Activated T-cell treated with anti-CD3 and anti-CD28 coated beads, Interleukin-2, amount 50 U/mL, for 72 hours (primary cell): Measurements from ENCODE around the gene RYR3. TPM values are rescaled to one million over a fixed set of nuclear protein-coding genes. Genes with fewer than 3 reads are reported as not detected.

Source experiments
- ATAC-seq, 2 donors: fragments of 150-1000 bp; cut with Tn5 transposase; replicated peaks in 1 of 2; 2 replicates each; pipeline ENCODE4 v1.10.0; 2021; ENCODE audit warnings: moderate library complexity in 2 of 2, mild to moderate bottlenecking in 1 of 2
- DNase-seq, 2 donors: peaks; one replicate each; pipeline ENCODE4 v3.0.0; 2021 to 2022; ENCODE audit warnings: mixed read lengths in 1 of 2
- H3K27ac Mint-ChIP-seq: one replicate; pipeline ENCODE4 v1.8.0; 2022; ENCODE audit warnings: mild to moderate bottlenecking, moderate library complexity, mixed read lengths
- H3K27me3 Mint-ChIP-seq: one replicate; pipeline ENCODE4 v1.8.0; 2022; ENCODE audit warnings: low read depth, mixed read lengths
- H3K36me3 Mint-ChIP-seq, 2 donors: one replicate each; pipeline ENCODE4 v1.8.0; 2022; ENCODE audit warnings: mixed read lengths in 2 of 2, mild to moderate bottlenecking in 1 of 2; ENCODE audit not compliant: insufficient read depth in 2 of 2
- H3K4me1 Mint-ChIP-seq: one replicate; pipeline ENCODE4 v1.8.0; 2022; ENCODE audit warnings: low read depth, mixed read lengths
- H3K4me3 Mint-ChIP-seq, 2 donors: one replicate each; pipeline ENCODE4 v1.8.0; 2022; ENCODE audit warnings: mild to moderate bottlenecking in 2 of 2, mixed read lengths in 2 of 2, moderate library complexity in 2 of 2
- H3K9me3 Mint-ChIP-seq, 2 donors: one replicate each; pipeline ENCODE4 v1.8.0; 2022; ENCODE audit warnings: mixed read lengths in 2 of 2
- total RNA-seq, 2 donors: library from RNA; stranded (reverse); gene quantifications; one replicate each; pipeline ENCODE4 v1.2.3, GENCODE V29; 2022

Gene RYR3
- total RNA-seq, 2 donors from 2014 or later: not detected

GRCh38 chr15:33902043-33902442, 591.3 kb downstream of the RYR3 start:
- H3K4me3 Mint-ChIP-seq: no peak overlapping the region
- peaks cover 0 to 4% of the 10 kb centered on the region in 2 donors for H3K9me3 Mint-ChIP-seq
- peaks cover 15% of the 10 kb centered on the region for H3K4me1 Mint-ChIP-seq
- ATAC-seq (no peak), DNase-seq (no peak)
- no peaks in the 10 kb centered on the region for H3K27me3 Mint-ChIP-seq
- no peak overlapping the region for H3K27ac Mint-ChIP-seq
- peaks cover 0 to 2% of the 10 kb centered on the region in 2 donors for H3K36me3 Mint-ChIP-seq

DNA sequence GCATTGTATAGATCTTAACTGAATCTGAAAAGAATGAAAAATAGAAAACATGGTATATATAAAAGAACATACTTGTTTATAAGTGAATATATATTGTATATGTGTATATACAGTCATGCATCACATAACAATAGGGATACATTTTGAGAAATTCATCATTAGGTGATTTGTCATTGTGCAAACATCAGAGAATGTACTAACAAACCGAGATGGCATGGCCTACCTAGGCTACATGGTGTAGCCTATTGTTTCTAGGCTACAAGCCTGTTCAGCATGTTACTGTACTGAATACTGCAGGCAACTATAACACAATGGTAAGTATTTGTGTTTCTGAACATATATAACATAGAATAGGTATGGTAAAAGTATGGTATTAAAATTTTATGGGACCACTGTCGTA, 592.9 kb downstream of the RYR3 start:
- Mint-ChIP-seq H3K4me1 (peaks cover 3% of the 10 kb centered on the region), H3K9me3 (peaks cover 0 to 4% of the 10 kb centered on the region in 2 donors), H3K27me3 (no peaks in the 10 kb centered on the region), H3K4me3 (no peak overlapping the region), H3K27ac (no peak overlapping the region), H3K36me3 (peaks cover 0 to 2% of the 10 kb centered on the region in 2 donors)
- no peak for DNase-seq
- ATAC-seq: no peak

GRCh38 chr15:33907326-33907725, 596.6 kb downstream of the RYR3 start:
- Mint-ChIP-seq H3K4me1 (no peaks in the 10 kb centered on the region), H3K36me3 (peaks cover 0 to 2% of the 10 kb centered on the region in 2 donors), H3K27ac (no peak overlapping the region)

GRCh38 chr15:33908406-33908805, 597.6 kb downstream of the RYR3 start:
- no peak for ATAC-seq
- Mint-ChIP-seq H3K36me3 (no peaks in the 10 kb centered on the region), H3K27me3 (no peaks in the 10 kb centered on the region), H3K4me3 (no peak overlapping the region), H3K4me1 (peaks cover 5% of the 10 kb centered on the region), H3K27ac (peak overlapping the region; percentile 60), H3K9me3 (no peaks in the 10 kb centered on the region)
- no peak for DNase-seq

More at GRCh38 chr15:33907326-33907725, 596.6 kb downstream of the RYR3 start:
- no peak for DNase-seq
- Mint-ChIP-seq H3K27me3 (no peaks in the 10 kb centered on the region), H3K4me3 (no peak overlapping the region), H3K9me3 (peaks cover 0 to 4% of the 10 kb centered on the region in 2 donors)
- no peak for ATAC-seq

DNA sequence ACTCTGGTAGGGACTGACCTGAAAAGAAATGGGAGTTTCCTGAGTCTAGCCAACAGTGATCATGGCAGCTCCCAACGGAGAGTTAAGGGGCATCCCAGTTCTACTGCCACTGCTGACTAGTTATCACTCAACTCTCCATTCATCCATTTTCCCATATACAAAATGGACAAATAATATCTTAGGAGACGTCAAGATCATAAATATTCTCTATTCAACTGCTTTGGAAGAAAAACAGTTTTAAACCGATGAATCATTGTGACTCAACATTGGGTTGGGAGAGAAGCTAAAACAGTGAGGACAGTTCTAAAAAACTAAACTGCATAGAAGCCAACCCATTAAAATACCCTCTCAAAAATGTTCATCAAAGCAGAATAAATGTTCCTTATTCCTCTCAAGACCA, 600.0 kb downstream of the RYR3 start:
- H3K36me3 Mint-ChIP-seq: no peaks in the 10 kb centered on the region
- H3K4me1 Mint-ChIP-seq: peaks cover 9% of the 10 kb centered on the region
- ATAC-seq (no peak), DNase-seq (no peak)
- H3K4me3 Mint-ChIP-seq: no peak overlapping the region
- H3K27me3 Mint-ChIP-seq: no peaks in the 10 kb centered on the region
- H3K27ac Mint-ChIP-seq: no peak overlapping the region
- H3K9me3 Mint-ChIP-seq: no peaks in the 10 kb centered on the region

GRCh38 chr15:33912326-33912725, 601.6 kb downstream of the RYR3 start:
- Mint-ChIP-seq H3K4me3 (no peak overlapping the region), H3K36me3 (no peaks in the 10 kb centered on the region), H3K9me3 (no peaks in the 10 kb centered on the region), H3K27ac (no peak overlapping the region), H3K27me3 (no peaks in the 10 kb centered on the region), H3K4me1 (peaks cover 9% of the 10 kb centered on the region)
- no peak for DNase-seq
- no peak for ATAC-seq

GRCh38 chr15:33913459-33913858, 602.7 kb downstream of the RYR3 start:
- H3K27ac Mint-ChIP-seq: no peak overlapping the region
- H3K4me3 Mint-ChIP-seq: no peak overlapping the region
- H3K9me3 Mint-ChIP-seq: no peaks in the 10 kb centered on the region
- H3K4me1 Mint-ChIP-seq: peaks cover 9% of the 10 kb centered on the region
- no peaks in the 10 kb centered on the region for H3K27me3 Mint-ChIP-seq
- H3K36me3 Mint-ChIP-seq: no peaks in the 10 kb centered on the region
- DNase-seq (no peak), ATAC-seq (no peak)

Other genes with a start within 250 kb of the RYR3 start
- gene FMN1, start 116.3 kb upstream of the RYR3 start, total RNA-seq: 1 to 10 TPM in 1 of 2 donors, under 1 TPM in 1; 0.74 to 1.1 TPM